ENCODE measurements around the gene CTNND2.

GRCh38 chr5:11792621-11793020, 111.6 kb downstream of the CTNND2 start:
- TF ChIP-seq, protein P1, sequence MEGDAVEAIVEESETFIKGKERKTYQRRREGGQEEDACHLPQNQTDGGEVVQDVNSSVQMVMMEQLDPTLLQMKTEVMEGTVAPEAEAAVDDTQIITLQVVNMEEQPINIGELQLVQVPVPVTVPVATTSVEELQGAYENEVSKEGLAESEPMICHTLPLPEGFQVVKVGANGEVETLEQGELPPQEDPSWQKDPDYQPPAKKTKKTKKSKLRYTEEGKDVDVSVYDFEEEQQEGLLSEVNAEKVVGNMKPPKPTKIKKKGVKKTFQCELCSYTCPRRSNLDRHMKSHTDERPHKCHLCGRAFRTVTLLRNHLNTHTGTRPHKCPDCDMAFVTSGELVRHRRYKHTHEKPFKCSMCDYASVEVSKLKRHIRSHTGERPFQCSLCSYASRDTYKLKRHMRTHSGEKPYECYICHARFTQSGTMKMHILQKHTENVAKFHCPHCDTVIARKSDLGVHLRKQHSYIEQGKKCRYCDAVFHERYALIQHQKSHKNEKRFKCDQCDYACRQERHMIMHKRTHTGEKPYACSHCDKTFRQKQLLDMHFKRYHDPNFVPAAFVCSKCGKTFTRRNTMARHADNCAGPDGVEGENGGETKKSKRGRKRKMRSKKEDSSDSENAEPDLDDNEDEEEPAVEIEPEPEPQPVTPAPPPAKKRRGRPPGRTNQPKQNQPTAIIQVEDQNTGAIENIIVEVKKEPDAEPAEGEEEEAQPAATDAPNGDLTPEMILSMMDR (IDR thresholded peaks at IDR 0.05) = no peak
- no peak for TF ChIP-seq EZH2 (IDR thresholded peaks at IDR 0.05; ENCODE audit: borderline replicate concordance, insufficient read depth, low read depth, low read length, poor library complexity, severe bottlenecking)
